ENCODE data around the gene F2. TPM values are rescaled to one million over a fixed set of nuclear protein-coding genes. Genes with fewer than 3 reads are reported as not detected.

The F2 gene
- total RNA-seq, 2 donors from 2014 or later: 0.89 to 1.5 TPM

DNA sequence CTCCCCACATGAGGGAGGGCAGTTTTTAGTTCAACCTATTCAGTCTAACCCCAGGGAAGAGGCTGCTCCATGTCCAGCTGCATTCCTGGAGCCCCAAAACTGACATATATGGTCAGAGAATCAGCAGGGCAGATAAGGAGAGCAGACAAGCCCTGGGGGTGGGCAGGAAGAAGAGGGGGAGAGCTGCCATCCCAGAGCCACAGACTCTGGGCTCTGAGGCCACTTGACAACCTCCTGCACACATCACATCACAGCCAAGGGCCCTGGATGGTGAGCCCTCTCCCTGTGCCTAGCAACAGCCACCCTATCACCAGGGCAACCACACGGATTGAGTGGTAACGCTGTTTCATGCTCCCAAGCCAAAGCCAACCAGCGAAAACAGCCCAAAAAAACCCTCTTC lies 21.7 kb upstream of the F2 start:
- no peak overlapping the region for H3K4me3 Mint-ChIP-seq
- WGBS, 2 experiments (ENCODE audit: insufficient coverage in 1 of 2, insufficient read length in 1 of 2): 60 to 81% methylated on average over 2 to 3 of the region's 3 CpGs
- TF ChIP-seq, protein P1, sequence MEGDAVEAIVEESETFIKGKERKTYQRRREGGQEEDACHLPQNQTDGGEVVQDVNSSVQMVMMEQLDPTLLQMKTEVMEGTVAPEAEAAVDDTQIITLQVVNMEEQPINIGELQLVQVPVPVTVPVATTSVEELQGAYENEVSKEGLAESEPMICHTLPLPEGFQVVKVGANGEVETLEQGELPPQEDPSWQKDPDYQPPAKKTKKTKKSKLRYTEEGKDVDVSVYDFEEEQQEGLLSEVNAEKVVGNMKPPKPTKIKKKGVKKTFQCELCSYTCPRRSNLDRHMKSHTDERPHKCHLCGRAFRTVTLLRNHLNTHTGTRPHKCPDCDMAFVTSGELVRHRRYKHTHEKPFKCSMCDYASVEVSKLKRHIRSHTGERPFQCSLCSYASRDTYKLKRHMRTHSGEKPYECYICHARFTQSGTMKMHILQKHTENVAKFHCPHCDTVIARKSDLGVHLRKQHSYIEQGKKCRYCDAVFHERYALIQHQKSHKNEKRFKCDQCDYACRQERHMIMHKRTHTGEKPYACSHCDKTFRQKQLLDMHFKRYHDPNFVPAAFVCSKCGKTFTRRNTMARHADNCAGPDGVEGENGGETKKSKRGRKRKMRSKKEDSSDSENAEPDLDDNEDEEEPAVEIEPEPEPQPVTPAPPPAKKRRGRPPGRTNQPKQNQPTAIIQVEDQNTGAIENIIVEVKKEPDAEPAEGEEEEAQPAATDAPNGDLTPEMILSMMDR (conservative IDR thresholded peaks at IDR 0.05): no peak

DNA sequence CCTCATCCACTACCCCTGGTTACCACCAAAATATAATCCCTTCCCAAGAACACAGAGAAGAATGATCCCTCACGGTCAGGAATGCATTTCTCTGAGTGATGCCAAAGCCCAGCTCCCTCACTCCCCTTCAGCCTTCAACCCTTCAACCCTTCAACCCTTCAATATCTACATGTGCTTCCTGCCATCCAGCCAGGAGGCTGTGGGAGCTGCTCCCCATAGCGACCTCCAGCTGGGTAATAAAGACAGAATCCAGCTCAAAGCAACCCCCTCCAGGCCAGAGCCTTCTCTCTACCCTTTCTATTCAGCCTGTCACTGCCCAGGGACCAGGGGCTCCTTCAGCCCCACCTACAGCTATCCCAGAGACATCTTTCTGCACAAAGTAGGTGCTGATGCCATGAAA lies 21.3 kb upstream of the F2 start:
- H3K4me3 Mint-ChIP-seq: no peak overlapping the region
- DNase-seq: no peak
- Histone ChIP-seq H3K27me3 (ENCODE audit: control insufficient read depth, insufficient read depth, low read length, poor library complexity, severe bottlenecking) (no peaks in the 10 kb centered on the region), H3K36me3 (ENCODE audit: control insufficient read depth, insufficient read depth, low read length) (peaks cover 36% of the 10 kb centered on the region), H3K4me3 (ENCODE audit: low read length) (no peak overlapping the region), H3K9ac (ENCODE audit: extremely low read depth, low read length, poor library complexity, severe bottlenecking) (no peak overlapping the region), H3K4me1 (ENCODE audit: control insufficient read depth, insufficient read depth, low read length) (peaks cover 5% of the 10 kb centered on the region), H3K9me3 (ENCODE audit: control insufficient read depth, low read length) (no peaks in the 10 kb centered on the region), H3K27ac (ENCODE audit: low read depth, low read length) (peak overlapping the region; percentile 83)
- H3K4me1 Mint-ChIP-seq: peaks cover 6% of the 10 kb centered on the region
- no peaks in the 10 kb centered on the region for H3K9me3 Mint-ChIP-seq
- TF ChIP-seq, protein P1 (conservative IDR thresholded peaks at IDR 0.05): no peak
- peaks cover 27% of the 10 kb centered on the region for H3K36me3 Mint-ChIP-seq (ENCODE audit: low read depth)
- H3K27me3 Mint-ChIP-seq (ENCODE audit: insufficient read depth): no peaks in the 10 kb centered on the region
- H3K27ac Mint-ChIP-seq: peak overlapping the region; percentile 19
- 80 to 83% methylated on average over 1 to 2 of the region's 2 CpGs for WGBS, 2 experiments (ENCODE audit: insufficient coverage in 1 of 2, insufficient read length in 1 of 2)

More for the DNA sequence above, 21.7 kb upstream of the F2 start:
- Mint-ChIP-seq H3K27me3 (ENCODE audit: insufficient read depth) (no peaks in the 10 kb centered on the region), H3K4me1 (peaks cover 6% of the 10 kb centered on the region), H3K36me3 (ENCODE audit: low read depth) (peaks cover 23% of the 10 kb centered on the region), H3K9me3 (no peaks in the 10 kb centered on the region), H3K27ac (peak overlapping the region; percentile 19)
- H3K4me1 ChIP-seq (ENCODE audit: control insufficient read depth, insufficient read depth, low read length): peaks cover 5% of the 10 kb centered on the region
- DNase-seq: no peak
- H3K9me3 ChIP-seq (ENCODE audit: control insufficient read depth, low read length): no peaks in the 10 kb centered on the region
- H3K27me3 ChIP-seq (ENCODE audit: control insufficient read depth, insufficient read depth, low read length, poor library complexity, severe bottlenecking): no peaks in the 10 kb centered on the region
- peak overlapping the region; percentile 83 for H3K27ac ChIP-seq (ENCODE audit: low read depth, low read length)
- H3K4me3 ChIP-seq (ENCODE audit: low read length): no peak overlapping the region
- H3K36me3 ChIP-seq (ENCODE audit: control insufficient read depth, insufficient read depth, low read length): peaks cover 32% of the 10 kb centered on the region
- H3K9ac ChIP-seq (ENCODE audit: extremely low read depth, low read length, poor library complexity, severe bottlenecking): no peak overlapping the region

DNA sequence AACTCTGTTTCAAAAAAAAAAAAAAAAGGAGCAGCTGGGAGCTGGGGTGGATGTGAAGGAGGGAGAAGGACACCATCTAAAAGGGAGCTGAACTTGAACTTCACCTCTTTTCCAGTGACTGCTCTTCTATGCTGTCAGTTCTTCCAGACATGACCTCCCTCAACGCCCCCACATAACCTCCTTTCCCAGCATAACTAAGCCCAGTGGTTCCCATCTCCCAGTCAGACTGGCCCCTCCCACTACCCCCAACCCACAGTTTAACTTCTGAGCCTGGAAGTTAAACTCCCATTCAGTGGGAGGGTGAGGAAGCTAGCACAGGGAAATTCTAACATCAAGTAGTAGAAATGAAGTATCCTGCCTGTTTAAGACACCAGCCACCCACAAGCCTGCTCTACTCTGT lies 20.4 kb upstream of the F2 start:
- no peak overlapping the region for H3K9ac ChIP-seq (ENCODE audit: extremely low read depth, low read length, poor library complexity, severe bottlenecking)
- H3K27ac Mint-ChIP-seq: no peak overlapping the region
- peaks cover 6% of the 10 kb centered on the region for H3K4me1 Mint-ChIP-seq
- no peak for DNase-seq
- H3K9me3 Mint-ChIP-seq: no peaks in the 10 kb centered on the region
- no peaks in the 10 kb centered on the region for H3K9me3 ChIP-seq (ENCODE audit: control insufficient read depth, low read length)
- TF ChIP-seq, protein P1 (conservative IDR thresholded peaks at IDR 0.05): no peak
- 70 to 80% methylated on average over 1 of the region's 1 CpG for WGBS, 2 experiments (ENCODE audit: insufficient coverage in 1 of 2, insufficient read length in 1 of 2)
- no peak overlapping the region for H3K27ac ChIP-seq (ENCODE audit: low read depth, low read length)
- no peaks in the 10 kb centered on the region for H3K27me3 ChIP-seq (ENCODE audit: control insufficient read depth, insufficient read depth, low read length, poor library complexity, severe bottlenecking)
- H3K4me3 Mint-ChIP-seq: peak overlapping the region; percentile 98
- H3K27me3 Mint-ChIP-seq (ENCODE audit: insufficient read depth): no peaks in the 10 kb centered on the region
- H3K4me1 ChIP-seq (ENCODE audit: control insufficient read depth, insufficient read depth, low read length): peaks cover 5% of the 10 kb centered on the region
- peak overlapping the region; percentile 94 for H3K4me3 ChIP-seq (ENCODE audit: low read length)
- peaks cover 35% of the 10 kb centered on the region for H3K36me3 Mint-ChIP-seq (ENCODE audit: low read depth)
- H3K36me3 ChIP-seq (ENCODE audit: control insufficient read depth, insufficient read depth, low read length): peaks cover 38% of the 10 kb centered on the region
